Measurements from ENCODE around the gene MYL9.

The MYL9 gene

GRCh38 chr20:36526521-36527011 is 14.8 kb upstream of the MYL9 start:
- peak; percentile 42 for DNase-seq (ENCODE audit: low spot score)

GRCh38 chr20:36527331-36528125 is 13.8 kb upstream of the MYL9 start:
- DNase-seq (ENCODE audit: low spot score): no peak

GRCh38 chr20:36528176-36528874 is 13.0 kb upstream of the MYL9 start:
- no peak for DNase-seq (ENCODE audit: low spot score)

GRCh38 chr20:36528875-36529417 is 12.4 kb upstream of the MYL9 start:
- no peak for DNase-seq (ENCODE audit: low spot score)

GRCh38 chr20:36532388-36532787 is 8.9 kb upstream of the MYL9 start:
- no peak for DNase-seq (ENCODE audit: low spot score)

GRCh38 chr20:36532822-36533221 is 8.5 kb upstream of the MYL9 start:
- no peak for DNase-seq (ENCODE audit: low spot score)

- no peak for DNase-seq (ENCODE audit: low spot score)
Observed at GRCh38 chr20:36538026-36538722, 3.1 kb upstream of the MYL9 start.

GRCh38 chr20:36540551-36541211 is 638 bp upstream of the MYL9 start:
- DNase-seq (ENCODE audit: low spot score): no peak

- DNase-seq (ENCODE audit: low spot score): no peak
Observed at GRCh38 chr20:36541768-36542488, 609 bp downstream of the MYL9 start.

GRCh38 chr20:36542516-36543183 is 1.3 kb downstream of the MYL9 start:
- no peak for DNase-seq (ENCODE audit: low spot score)

GRCh38 chr20:36543184-36544133 is 2.1 kb downstream of the MYL9 start:
- no peak for DNase-seq (ENCODE audit: low spot score)

GRCh38 chr20:36544134-36545018 is 3.1 kb downstream of the MYL9 start:
- no peak for DNase-seq (ENCODE audit: low spot score)

- no peak for DNase-seq (ENCODE audit: low spot score)
Observed at GRCh38 chr20:36546111-36546736, 4.9 kb downstream of the MYL9 start.

GRCh38 chr20:36547186-36548005 is 6.1 kb downstream of the MYL9 start:
- DNase-seq (ENCODE audit: low spot score): no peak

GRCh38 chr20:36548006-36548315 is 6.6 kb downstream of the MYL9 start:
- no peak for DNase-seq (ENCODE audit: low spot score)

- DNase-seq (ENCODE audit: low spot score): no peak
Observed at GRCh38 chr20:36548704-36549627, 7.6 kb downstream of the MYL9 start.

All from putamen (tissue), 1 donor.